NCI-H2029 treated with DMSO at 0.1 percent for 48 hours (cell line): Measurements from ENCODE around the gene WWC2.

ENCODE experiments used
- DNase-seq: peaks from one replicate; lab custom pipeline; 2025; lab: John Stamatoyannopoulos, UW

WWC2 gene

GRCh38 chr4:183354219-183354618 is 255.2 kb downstream of the WWC2 start:
- peak; percentile 20 for DNase-seq

DNA sequence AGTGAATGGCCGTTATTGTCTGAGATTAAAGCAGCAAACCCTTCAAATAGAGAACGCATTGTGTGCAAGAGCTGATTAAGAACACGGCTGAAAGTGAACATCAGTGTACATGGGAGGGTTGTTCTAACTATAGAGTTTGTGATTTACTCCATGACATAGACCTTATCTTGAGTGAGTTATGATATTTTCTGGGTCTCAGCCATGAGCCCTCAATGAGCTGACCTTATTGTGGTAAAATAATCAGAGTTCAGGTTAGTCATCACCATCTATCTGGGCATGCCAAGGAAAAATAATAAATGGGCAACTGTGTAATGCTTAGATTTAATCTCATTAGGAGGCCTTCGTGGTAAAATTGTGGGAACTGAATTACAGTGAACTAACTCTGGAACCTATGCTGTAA is 256.3 kb downstream of the WWC2 start:
- DNase-seq, result no peak

DNA sequence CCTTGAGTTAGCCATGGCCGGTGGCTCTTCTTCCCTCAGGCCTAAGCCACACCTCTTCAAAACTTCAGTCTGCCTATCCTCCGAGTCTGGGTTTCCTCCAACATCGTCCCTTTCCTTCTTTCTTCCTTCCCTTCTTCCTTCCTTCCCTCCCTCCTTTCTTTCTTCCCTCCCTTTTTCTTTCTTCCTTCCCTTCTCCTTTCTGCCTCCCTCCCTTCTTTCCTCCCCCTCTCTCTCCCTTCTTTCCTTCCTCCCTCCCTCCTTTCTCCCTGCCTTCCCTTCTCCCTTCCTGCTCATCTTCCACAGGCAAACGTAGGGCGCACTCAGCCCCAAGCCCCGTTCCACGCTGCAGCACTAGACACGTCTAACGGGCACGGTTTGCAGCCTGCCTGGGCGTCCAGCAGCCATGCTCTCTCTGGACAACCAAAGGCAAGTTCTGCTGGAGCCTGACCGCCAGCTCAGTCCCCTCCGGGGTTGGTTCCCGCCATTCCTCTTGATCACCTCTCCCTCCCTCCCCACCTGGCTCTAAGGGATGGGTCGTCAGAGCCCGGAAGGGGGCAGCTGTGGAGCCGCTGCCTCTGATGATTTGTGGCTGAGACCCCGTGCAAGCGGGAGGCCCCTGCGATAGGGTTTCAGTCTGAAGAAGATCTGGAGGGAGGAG is 257.2 kb downstream of the WWC2 start:
- no peak for DNase-seq

GRCh38 chr4:183356931-183357675 is 258.0 kb downstream of the WWC2 start:
- DNase-seq, result no peak

DNA sequence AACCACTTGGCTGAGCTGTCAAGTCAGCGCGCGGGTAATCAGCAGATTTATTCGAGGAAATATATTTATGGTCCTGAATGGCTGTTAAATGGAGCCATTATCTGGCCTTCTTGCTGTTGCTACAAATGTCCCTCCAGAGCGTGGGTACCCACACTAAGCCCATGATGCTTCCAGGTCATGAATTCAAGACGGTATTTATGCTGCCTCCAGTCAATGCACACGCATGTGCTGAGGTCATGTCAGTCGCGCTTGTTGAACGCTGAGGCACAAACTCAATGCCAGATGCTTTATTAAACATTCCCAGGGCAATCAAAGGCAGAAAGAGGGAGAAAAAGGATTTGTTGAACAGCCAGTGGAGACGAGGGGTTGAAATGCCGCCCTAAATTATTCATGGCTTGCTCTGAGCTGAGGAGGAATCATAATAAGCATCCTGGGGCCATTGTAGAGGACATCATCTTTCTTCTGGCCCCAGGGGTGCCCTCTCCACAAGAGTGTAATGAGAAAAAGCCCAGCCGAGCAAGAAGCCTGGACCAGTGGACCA is 259.2 kb downstream of the WWC2 start:
- no peak for DNase-seq

GRCh38 chr4:183360161-183360919 is 261.3 kb downstream of the WWC2 start:
- DNase-seq, result no peak

DNA sequence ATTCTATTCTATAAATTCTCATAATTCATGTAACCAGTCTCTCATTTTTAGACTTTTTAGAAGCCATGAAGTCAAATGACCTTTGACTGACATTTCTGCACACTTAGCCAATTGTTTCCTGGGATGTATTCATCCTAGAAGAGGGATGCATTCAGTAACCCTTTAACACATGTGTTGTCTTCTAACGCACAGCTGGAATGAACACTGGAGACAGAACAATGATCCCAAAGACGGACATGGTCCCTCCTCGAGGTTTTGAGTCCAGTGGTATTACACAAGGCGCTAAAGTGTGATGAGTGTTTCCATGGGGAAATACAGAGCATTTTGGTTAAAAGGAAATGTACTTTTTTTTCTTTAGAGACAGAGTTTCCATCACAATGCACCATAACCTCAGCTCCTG is 263.0 kb downstream of the WWC2 start:
- no peak for DNase-seq

GRCh38 chr4:183362916-183363542 is 264.0 kb downstream of the WWC2 start:
- no peak for DNase-seq

DNA sequence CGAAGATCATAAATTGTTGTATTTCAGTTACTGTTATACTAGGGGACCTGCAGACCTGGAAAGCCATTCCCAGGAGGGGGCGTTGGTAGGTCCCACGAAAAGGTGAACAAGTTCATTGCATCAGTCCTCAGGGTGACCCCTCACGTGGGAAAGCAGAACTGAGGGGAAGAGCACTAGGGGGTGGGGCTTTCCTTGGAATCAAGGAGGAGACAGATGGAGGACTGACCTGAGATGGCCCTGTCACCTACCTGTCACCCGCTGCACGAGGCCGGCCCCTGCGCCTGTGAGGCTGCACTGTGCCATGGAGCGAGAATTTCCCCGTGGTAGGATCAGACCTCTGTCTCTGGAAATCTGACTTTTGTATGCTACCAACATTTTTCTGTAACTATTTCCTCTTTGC is 265.0 kb downstream of the WWC2 start:
- no peak for DNase-seq

GRCh38 chr4:183366206-183366835 is 267.3 kb downstream of the WWC2 start:
- no peak for DNase-seq

GRCh38 chr4:183369073-183369472 is 270.0 kb downstream of the WWC2 start:
- no peak for DNase-seq
